Type B pancreatic cell (in vitro differentiated cells): ENCODE data around the gene FZD7. TPM values are rescaled to one million over a fixed set of nuclear protein-coding genes. Genes with fewer than 3 reads are reported as not detected.

ENCODE experiments used
- DNase-seq: peaks from one replicate; pipeline ENCODE4 v3.0.0; 2021; ENCODE audit warnings: mixed read lengths; ENCODE audit not compliant: unreplicated experiment; ENCODE audit errors: extremely low spot score
- H3K27ac Mint-ChIP-seq: 2 replicates; pipeline ENCODE4 v1.8.0; 2021; ENCODE audit warnings: mild to moderate bottlenecking, mixed read lengths
- H3K27me3 Mint-ChIP-seq: 2 replicates; pipeline ENCODE4 v1.8.0; 2021; ENCODE audit warnings: mixed read lengths
- H3K36me3 Mint-ChIP-seq: 2 replicates; pipeline ENCODE4 v1.8.0; 2021; ENCODE audit warnings: mixed read lengths
- H3K4me1 Mint-ChIP-seq: one replicate; pipeline ENCODE4 v1.8.0; 2021; ENCODE audit warnings: mixed read lengths; ENCODE audit not compliant: unreplicated experiment
- H3K4me3 Mint-ChIP-seq: 2 replicates; pipeline ENCODE4 v1.8.0; 2021; ENCODE audit warnings: mild to moderate bottlenecking, mixed read lengths
- H3K9me3 Mint-ChIP-seq: 2 replicates; pipeline ENCODE4 v1.8.0; 2021; ENCODE audit warnings: mixed read lengths
- CTCF ChIP-seq: fragments of 200-600 bp; sonication (generic); conservative IDR thresholded peaks from 2 replicates; pipeline ENCODE4 v1.5.0; 2021; ENCODE audit warnings: antibody characterized with exemption, mild to moderate bottlenecking
- total RNA-seq: library from RNA; stranded (reverse); gene quantifications from 2 replicates; pipeline ENCODE4 v1.2.1, GENCODE V29; 2021; ENCODE audit warnings: low replicate concordance

FZD7 gene
- total RNA-seq, 1 donor from 2014 or later: 68.6 TPM

- Mint-ChIP-seq H3K4me1 (peaks cover 27% of the 10 kb centered on the region), H3K9me3 (no peaks in the 10 kb centered on the region), H3K27ac (no peak overlapping the region), H3K36me3 (no peaks in the 10 kb centered on the region), H3K27me3 (no peaks in the 10 kb centered on the region), H3K4me3 (no peak overlapping the region)
- no peak for DNase-seq
- TF ChIP-seq CTCF: no peak
Observed at GRCh38 chr2:202019689-202020450, 13.8 kb upstream of the FZD7 start.

DNA sequence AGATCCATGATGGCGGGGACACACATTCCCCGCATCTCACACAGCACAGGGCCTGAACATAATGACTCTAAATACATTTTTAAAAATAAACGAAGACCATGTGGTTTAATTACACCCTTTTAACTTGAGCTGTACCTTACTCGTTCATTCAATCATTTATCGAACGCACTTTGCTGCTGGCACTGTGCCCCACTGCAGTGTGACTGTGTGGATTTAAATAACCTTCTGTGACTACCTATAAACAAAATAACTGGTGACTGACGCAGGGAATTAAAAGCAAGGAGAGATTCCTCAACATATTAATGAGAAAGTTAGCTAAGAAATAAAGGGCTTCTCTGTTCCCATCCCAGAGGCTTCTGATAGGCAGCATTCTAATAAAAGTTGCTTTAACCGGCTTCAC lies 10.9 kb upstream of the FZD7 start:
- no peaks in the 10 kb centered on the region for H3K36me3 Mint-ChIP-seq
- DNase-seq: no peak
- no peak overlapping the region for H3K4me3 Mint-ChIP-seq
- H3K27me3 Mint-ChIP-seq: peaks cover 3% of the 10 kb centered on the region
- no peak for TF ChIP-seq CTCF
- H3K4me1 Mint-ChIP-seq: peaks cover 24% of the 10 kb centered on the region
- H3K27ac Mint-ChIP-seq: no peak overlapping the region
- H3K9me3 Mint-ChIP-seq: no peaks in the 10 kb centered on the region

- no peak for DNase-seq
- Mint-ChIP-seq H3K27me3 (peaks cover 3% of the 10 kb centered on the region), H3K4me1 (peaks cover 24% of the 10 kb centered on the region), H3K4me3 (no peak overlapping the region), H3K27ac (no peak overlapping the region), H3K9me3 (no peaks in the 10 kb centered on the region), H3K36me3 (no peaks in the 10 kb centered on the region)
- TF ChIP-seq CTCF: no peak
Observed at GRCh38 chr2:202023198-202023903, 10.3 kb upstream of the FZD7 start.

GRCh38 chr2:202023904-202024266 lies 9.8 kb upstream of the FZD7 start:
- H3K27ac Mint-ChIP-seq: no peak overlapping the region
- H3K27me3 Mint-ChIP-seq: peaks cover 3% of the 10 kb centered on the region
- no peak for DNase-seq
- no peak overlapping the region for H3K4me3 Mint-ChIP-seq
- H3K4me1 Mint-ChIP-seq: peaks cover 24% of the 10 kb centered on the region
- H3K36me3 Mint-ChIP-seq: no peaks in the 10 kb centered on the region
- no peaks in the 10 kb centered on the region for H3K9me3 Mint-ChIP-seq
- TF ChIP-seq CTCF: no peak

- Mint-ChIP-seq H3K27ac (no peak overlapping the region), H3K4me1 (peaks cover 24% of the 10 kb centered on the region), H3K27me3 (peaks cover 3% of the 10 kb centered on the region), H3K36me3 (no peaks in the 10 kb centered on the region), H3K9me3 (no peaks in the 10 kb centered on the region), H3K4me3 (no peak overlapping the region)
- no peak for TF ChIP-seq CTCF
- no peak for DNase-seq
Observed at GRCh38 chr2:202024871-202025270, 8.8 kb upstream of the FZD7 start.
